HL-60 (cell line): Measurements from ENCODE around the gene SIPA1L3.

Experiments
- CTCF ChIP-seq: IDR thresholded peaks from one replicate; pipeline ENCODE4 v1.5.1; 2011; ENCODE audit warnings: low read length, control low read depth, inconsistent platforms; ENCODE audit not compliant: insufficient read depth
- REST ChIP-seq: IDR thresholded peaks from 2 replicates; pipeline ENCODE4 v1.6.1; 2012; ENCODE audit warnings: low read depth; ENCODE audit not compliant: insufficient replicate concordance
- SPI1 ChIP-seq: IDR thresholded peaks from 2 replicates; pipeline ENCODE4 v1.6.1; 2012; ENCODE audit warnings: low read depth, mild to moderate bottlenecking, borderline replicate concordance

GRCh38 chr19:38255383-38256014 lies 348.5 kb downstream of the SIPA1L3 start:
- TF ChIP-seq REST, result no peak
- no peak for TF ChIP-seq CTCF
- TF ChIP-seq SPI1, result no peak
